GM18499 (cell line): Measurements from ENCODE around the gene WDR45B.

Experiments
- ATAC-seq: cut with Tn5 transposase; IDR thresholded peaks from one replicate; pipeline ENCODE4 v1.9.1; 2021; ENCODE audit warnings: moderate number of reproducible peaks; ENCODE audit not compliant: insufficient read depth, unreplicated experiment

The WDR45B gene

GRCh38 chr17:82678265-82678891 is 30.1 kb upstream of the WDR45B start:
- ATAC-seq = no peak

GRCh38 chr17:82677353-82677925 is 29.2 kb upstream of the WDR45B start:
- ATAC-seq = no peak

GRCh38 chr17:82675476-82676245 is 27.4 kb upstream of the WDR45B start:
- ATAC-seq = no peak

GRCh38 chr17:82674656-82675475 is 26.6 kb upstream of the WDR45B start:
- ATAC-seq = no peak

GRCh38 chr17:82670661-82671450 is 22.6 kb upstream of the WDR45B start:
- no peak for ATAC-seq

- no peak for ATAC-seq
Measured at GRCh38 chr17:82668631-82669099, 20.4 kb upstream of the WDR45B start.

GRCh38 chr17:82668024-82668630 is 19.9 kb upstream of the WDR45B start:
- ATAC-seq = no peak

- no peak for ATAC-seq
Measured at GRCh38 chr17:82667668-82668000, 19.4 kb upstream of the WDR45B start.

- no peak for ATAC-seq
Measured at GRCh38 chr17:82666931-82667667, 18.9 kb upstream of the WDR45B start.

- no peak for ATAC-seq
Measured at GRCh38 chr17:82665891-82666290, 17.6 kb upstream of the WDR45B start.

- no peak for ATAC-seq
Measured at GRCh38 chr17:82665217-82665616, 17.0 kb upstream of the WDR45B start.

- no peak for ATAC-seq
Measured at GRCh38 chr17:82664701-82665182, 16.5 kb upstream of the WDR45B start.

- ATAC-seq = no peak
Measured at GRCh38 chr17:82664276-82664575, 16.0 kb upstream of the WDR45B start.

- no peak for ATAC-seq
Measured at GRCh38 chr17:82663381-82664275, 15.4 kb upstream of the WDR45B start.

- ATAC-seq = no peak
Measured at GRCh38 chr17:82662711-82663261, 14.5 kb upstream of the WDR45B start.

GRCh38 chr17:82661717-82662683 is 13.8 kb upstream of the WDR45B start:
- ATAC-seq = no peak

GRCh38 chr17:82659886-82660285 is 11.6 kb upstream of the WDR45B start:
- no peak for ATAC-seq
